GM23338 (cell line): ENCODE results near the gene ARFGEF2. TPM values are rescaled to one million over a fixed set of nuclear protein-coding genes. Genes with fewer than 3 reads are reported as not detected.

ENCODE experiments used
- ATAC-seq: fragments of 200-7000 bp; cut with Tn5 transposase; 3 replicates; pipeline ENCODE4 v1.9.1; 2020
- DNase-seq: peaks from one replicate; pipeline ENCODE4 v3.0.0-alpha.2; 2015; ENCODE audit warnings: low spot score
- H2AFZ ChIP-seq: fragments of 200-600 bp; sonication (generic); 2 replicates; pipeline ENCODE4 v1.8.0; 2016; ENCODE audit warnings: antibody characterized with exemption, mild to moderate bottlenecking, moderate library complexity
- H3F3A ChIP-seq: fragments of 200-600 bp; sonication (generic); replicated peaks from 2 replicates; pipeline ENCODE4 v1.8.0; 2017; ENCODE audit warnings: antibody characterized with exemption, mixed run types, low read depth
- H3K27ac ChIP-seq: fragments of 200-600 bp; sonication (generic); 2 replicates; pipeline ENCODE4 v1.6.1; 2016; ENCODE audit warnings: low read depth
- H3K27me3 ChIP-seq: fragments of 200-600 bp; sonication (generic); 2 replicates; pipeline ENCODE4 v1.8.0; 2016; ENCODE audit warnings: mild to moderate bottlenecking, mixed run types, moderate library complexity; ENCODE audit not compliant: insufficient read depth
- H3K36me3 ChIP-seq: fragments of 200-600 bp; sonication (generic); 2 replicates; pipeline ENCODE4 v1.8.0; 2016; ENCODE audit warnings: mild to moderate bottlenecking; ENCODE audit not compliant: insufficient read depth
- H3K4me1 ChIP-seq: fragments of 200-600 bp; sonication (generic); 2 replicates; pipeline ENCODE4 v1.8.0; 2016; ENCODE audit warnings: mild to moderate bottlenecking, moderate library complexity; ENCODE audit not compliant: insufficient read depth
- H3K4me2 ChIP-seq: fragments of 200-600 bp; sonication (generic); 2 replicates; pipeline ENCODE4 v1.7.1; 2017; ENCODE audit warnings: mixed run types
- H3K4me3 ChIP-seq: fragments of 200-600 bp; sonication (generic); 2 replicates; pipeline ENCODE4 v1.6.1; 2016; ENCODE audit warnings: mixed run types
- H3K79me2 ChIP-seq: fragments of 200-600 bp; sonication (generic); replicated peaks from 2 replicates; pipeline ENCODE4 v1.8.0; 2017; ENCODE audit warnings: mild to moderate bottlenecking; ENCODE audit not compliant: insufficient read depth
- H3K9me2 ChIP-seq: fragments of 200-600 bp; sonication (generic); 2 replicates; pipeline ENCODE4 v1.8.0; 2017; ENCODE audit not compliant: insufficient read depth
- H4K20me1 ChIP-seq: fragments of 200-600 bp; sonication (generic); replicated peaks from 2 replicates; pipeline ENCODE4 v1.8.0; 2017; ENCODE audit warnings: mild to moderate bottlenecking; ENCODE audit not compliant: insufficient read depth
- H3K27ac Mint-ChIP-seq: 2 replicates; pipeline ENCODE4 v1.8.0; 2020; ENCODE audit warnings: inconsistent platforms, mild to moderate bottlenecking, moderate library complexity, mixed read lengths
- H3K27me3 Mint-ChIP-seq: 3 replicates; pipeline ENCODE4 v1.8.0; 2022; ENCODE audit warnings: low read depth, mild to moderate bottlenecking, moderate library complexity, mixed read lengths, inconsistent platforms; ENCODE audit not compliant: insufficient read depth, poor library complexity
- H3K36me3 Mint-ChIP-seq: 3 replicates; pipeline ENCODE4 v1.8.0; 2021; ENCODE audit warnings: low read depth, mild to moderate bottlenecking, inconsistent platforms, moderate library complexity, mixed read lengths
- H3K4me1 Mint-ChIP-seq: 3 replicates; pipeline ENCODE4 v1.8.0; 2020; ENCODE audit warnings: mild to moderate bottlenecking, inconsistent platforms, mixed read lengths
- H3K4me3 Mint-ChIP-seq: 3 replicates; pipeline ENCODE4 v1.8.0; 2021; ENCODE audit warnings: moderate library complexity, mild to moderate bottlenecking, inconsistent platforms, mixed read lengths
- H3K9me3 Mint-ChIP-seq: 3 replicates; pipeline ENCODE4 v1.8.0; 2020; ENCODE audit warnings: moderate library complexity, mild to moderate bottlenecking, inconsistent platforms, mixed read lengths
- CREB1 ChIP-seq: fragments of 250-450 bp; sonication (Bioruptor Pico); IDR thresholded peaks from 2 replicates; pipeline ENCODE4 v1.5.0; 2020; ENCODE audit warnings: low read depth, mild to moderate bottlenecking, moderate library complexity
- EZH2phosphoT487 ChIP-seq: fragments of 200-600 bp; sonication (generic); IDR thresholded peaks from one replicate; pipeline ENCODE4 v1.8.1; 2018; ENCODE audit warnings: antibody characterized with exemption; ENCODE audit not compliant: unreplicated experiment
- JUNB ChIP-seq: IDR thresholded peaks from one replicate; pipeline ENCODE4 v1.6.1; 2016; ENCODE audit warnings: antibody characterized with exemption; ENCODE audit not compliant: unreplicated experiment
- NANOG ChIP-seq: IDR thresholded peaks from 2 replicates; pipeline ENCODE4 v1.6.1; 2016; ENCODE audit warnings: antibody characterized with exemption, borderline replicate concordance
- POLR2AphosphoS5 ChIP-seq: IDR thresholded peaks from 2 replicates; pipeline ENCODE4 v1.6.1; 2016; ENCODE audit warnings: antibody characterized with exemption, low read depth
- REST ChIP-seq: IDR thresholded peaks from one replicate; pipeline ENCODE4 v1.6.1; 2018; ENCODE audit warnings: antibody characterized with exemption; ENCODE audit not compliant: unreplicated experiment
- ZNF114 ChIP-seq: fragments of 250-450 bp; sonication (Bioruptor Pico); IDR thresholded peaks from 2 replicates; pipeline ENCODE4 v1.5.0; 2020; ENCODE audit warnings: mild to moderate bottlenecking, moderate library complexity
- ZNF331 ChIP-seq: fragments of 250-450 bp; sonication (Bioruptor Pico); IDR thresholded peaks from 2 replicates; pipeline ENCODE4 v1.5.0; 2020; ENCODE audit warnings: low read depth, mild to moderate bottlenecking, moderate library complexity
- polyA plus RNA-seq: library from polyadenylated mRNA; unstranded; fragments of >200 nt; fragmentation: Nextera tagmentation; extraction: Ambion mirVana; gene quantifications from 2 replicates; pipeline ENCODE4 v1.2.1, GENCODE V29; 2016
- total RNA-seq: library from RNA; depleted of rRNA; stranded (reverse); fragments of >200 nt; shearing (Covaris generic); gene quantifications from 2 replicates; pipeline ENCODE4 v1.2.3, GENCODE V29; 2014
- TF ChIP-seq, protein P1 (sequence below): fragments of 250-450 bp; sonication (Bioruptor Pico); IDR thresholded peaks from 2 replicates; pipeline ENCODE4 v1.5.0; 2020; ENCODE audit warnings: mild to moderate bottlenecking, moderate library complexity
- TF ChIP-seq, protein P2 (sequence below): IDR thresholded peaks from 2 replicates; pipeline ENCODE4 v1.6.1; 2016; ENCODE audit warnings: antibody characterized with exemption

The ARFGEF2 gene
- total and polyA plus RNA-seq, 2 experiments from 2014 or later: 7.2 to 25.5 TPM

DNA sequence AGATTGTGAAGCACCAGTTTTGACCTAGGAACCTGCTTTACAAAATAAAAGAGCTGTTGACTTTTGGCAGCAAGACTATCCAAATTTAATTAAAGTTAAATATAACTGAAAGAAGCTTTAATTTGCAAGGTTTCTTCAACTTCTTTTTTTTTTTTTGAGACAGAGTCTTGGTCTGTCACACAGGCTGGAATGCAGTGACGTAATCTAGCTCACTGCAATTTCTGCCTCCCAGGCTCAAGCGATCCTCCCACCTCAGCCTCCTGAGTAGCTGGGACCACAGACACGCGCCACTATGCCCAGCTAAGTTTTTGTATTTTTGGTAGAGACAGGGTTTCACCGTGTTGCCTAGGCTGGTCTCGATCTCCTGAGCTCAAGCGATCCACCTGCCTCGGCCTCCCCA, 110.9 kb downstream of the ARFGEF2 start (continued):
- TF ChIP-seq, protein P1, sequence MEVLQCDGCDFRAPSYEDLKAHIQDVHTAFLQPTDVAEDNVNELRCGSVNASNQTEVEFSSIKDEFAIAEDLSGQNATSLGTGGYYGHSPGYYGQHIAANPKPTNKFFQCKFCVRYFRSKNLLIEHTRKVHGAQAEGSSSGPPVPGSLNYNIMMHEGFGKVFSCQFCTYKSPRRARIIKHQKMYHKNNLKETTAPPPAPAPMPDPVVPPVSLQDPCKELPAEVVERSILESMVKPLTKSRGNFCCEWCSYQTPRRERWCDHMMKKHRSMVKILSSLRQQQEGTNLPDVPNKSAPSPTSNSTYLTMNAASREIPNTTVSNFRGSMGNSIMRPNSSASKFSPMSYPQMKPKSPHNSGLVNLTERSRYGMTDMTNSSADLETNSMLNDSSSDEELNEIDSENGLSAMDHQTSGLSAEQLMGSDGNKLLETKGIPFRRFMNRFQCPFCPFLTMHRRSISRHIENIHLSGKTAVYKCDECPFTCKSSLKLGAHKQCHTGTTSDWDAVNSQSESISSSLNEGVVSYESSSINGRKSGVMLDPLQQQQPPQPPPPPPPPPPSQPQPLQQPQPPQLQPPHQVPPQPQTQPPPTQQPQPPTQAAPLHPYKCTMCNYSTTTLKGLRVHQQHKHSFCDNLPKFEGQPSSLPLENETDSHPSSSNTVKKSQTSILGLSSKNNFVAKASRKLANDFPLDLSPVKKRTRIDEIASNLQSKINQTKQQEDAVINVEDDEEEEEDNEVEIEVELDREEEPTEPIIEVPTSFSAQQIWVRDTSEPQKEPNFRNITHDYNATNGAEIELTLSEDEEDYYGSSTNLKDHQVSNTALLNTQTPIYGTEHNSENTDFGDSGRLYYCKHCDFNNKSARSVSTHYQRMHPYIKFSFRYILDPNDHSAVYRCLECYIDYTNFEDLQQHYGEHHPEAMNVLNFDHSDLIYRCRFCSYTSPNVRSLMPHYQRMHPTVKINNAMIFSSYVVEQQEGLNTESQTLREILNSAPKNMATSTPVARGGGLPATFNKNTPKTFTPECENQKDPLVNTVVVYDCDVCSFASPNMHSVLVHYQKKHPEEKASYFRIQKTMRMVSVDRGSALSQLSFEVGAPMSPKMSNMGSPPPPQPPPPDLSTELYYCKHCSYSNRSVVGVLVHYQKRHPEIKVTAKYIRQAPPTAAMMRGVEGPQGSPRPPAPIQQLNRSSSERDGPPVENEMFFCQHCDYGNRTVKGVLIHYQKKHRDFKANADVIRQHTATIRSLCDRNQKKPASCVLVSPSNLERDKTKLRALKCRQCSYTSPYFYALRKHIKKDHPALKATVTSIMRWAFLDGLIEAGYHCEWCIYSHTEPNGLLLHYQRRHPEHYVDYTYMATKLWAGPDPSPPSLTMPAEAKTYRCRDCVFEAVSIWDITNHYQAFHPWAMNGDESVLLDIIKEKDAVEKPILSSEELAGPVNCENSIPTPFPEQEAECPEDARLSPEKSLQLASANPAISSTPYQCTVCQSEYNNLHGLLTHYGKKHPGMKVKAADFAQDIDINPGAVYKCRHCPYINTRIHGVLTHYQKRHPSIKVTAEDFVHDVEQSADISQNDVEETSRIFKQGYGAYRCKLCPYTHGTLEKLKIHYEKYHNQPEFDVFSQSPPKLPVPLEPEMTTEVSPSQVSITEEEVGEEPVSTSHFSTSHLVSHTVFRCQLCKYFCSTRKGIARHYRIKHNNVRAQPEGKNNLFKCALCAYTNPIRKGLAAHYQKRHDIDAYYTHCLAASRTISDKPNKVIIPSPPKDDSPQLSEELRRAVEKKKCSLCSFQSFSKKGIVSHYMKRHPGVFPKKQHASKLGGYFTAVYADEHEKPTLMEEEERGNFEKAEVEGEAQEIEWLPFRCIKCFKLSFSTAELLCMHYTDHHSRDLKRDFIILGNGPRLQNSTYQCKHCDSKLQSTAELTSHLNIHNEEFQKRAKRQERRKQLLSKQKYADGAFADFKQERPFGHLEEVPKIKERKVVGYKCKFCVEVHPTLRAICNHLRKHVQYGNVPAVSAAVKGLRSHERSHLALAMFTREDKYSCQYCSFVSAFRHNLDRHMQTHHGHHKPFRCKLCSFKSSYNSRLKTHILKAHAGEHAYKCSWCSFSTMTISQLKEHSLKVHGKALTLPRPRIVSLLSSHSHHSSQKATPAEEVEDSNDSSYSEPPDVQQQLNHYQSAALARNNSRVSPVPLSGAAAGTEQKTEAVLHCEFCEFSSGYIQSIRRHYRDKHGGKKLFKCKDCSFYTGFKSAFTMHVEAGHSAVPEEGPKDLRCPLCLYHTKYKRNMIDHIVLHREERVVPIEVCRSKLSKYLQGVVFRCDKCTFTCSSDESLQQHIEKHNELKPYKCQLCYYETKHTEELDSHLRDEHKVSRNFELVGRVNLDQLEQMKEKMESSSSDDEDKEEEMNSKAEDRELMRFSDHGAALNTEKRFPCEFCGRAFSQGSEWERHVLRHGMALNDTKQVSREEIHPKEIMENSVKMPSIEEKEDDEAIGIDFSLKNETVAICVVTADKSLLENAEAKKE (CRISPR knock-in tag): no peak
- TF ChIP-seq ZNF331 (CRISPR knock-in tag): no peak
- TF ChIP-seq CREB1 (CRISPR knock-in tag): no peak
- TF ChIP-seq JUNB: no peak
- TF ChIP-seq, protein P2, sequence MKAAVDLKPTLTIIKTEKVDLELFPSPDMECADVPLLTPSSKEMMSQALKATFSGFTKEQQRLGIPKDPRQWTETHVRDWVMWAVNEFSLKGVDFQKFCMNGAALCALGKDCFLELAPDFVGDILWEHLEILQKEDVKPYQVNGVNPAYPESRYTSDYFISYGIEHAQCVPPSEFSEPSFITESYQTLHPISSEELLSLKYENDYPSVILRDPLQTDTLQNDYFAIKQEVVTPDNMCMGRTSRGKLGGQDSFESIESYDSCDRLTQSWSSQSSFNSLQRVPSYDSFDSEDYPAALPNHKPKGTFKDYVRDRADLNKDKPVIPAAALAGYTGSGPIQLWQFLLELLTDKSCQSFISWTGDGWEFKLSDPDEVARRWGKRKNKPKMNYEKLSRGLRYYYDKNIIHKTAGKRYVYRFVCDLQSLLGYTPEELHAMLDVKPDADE: no peak
- no peak for TF ChIP-seq NANOG
- no peak for TF ChIP-seq EZH2phosphoT487
- TF ChIP-seq POLR2AphosphoS5: no peak

- no peak overlapping the region for H3K4me3 ChIP-seq
- peaks cover 9% of the 10 kb centered on the region; the same call in 1 of the 2 replicates for H3K36me3 ChIP-seq
Measured at GRCh38 chr20:49034070-49034732, 112.7 kb downstream of the ARFGEF2 start.

More at GRCh38 chr20:49034070-49034732, 112.7 kb downstream of the ARFGEF2 start:
- no peaks in the 10 kb centered on the region for H3K27me3 Mint-ChIP-seq
- no peaks in the 10 kb centered on the region for H3K9me3 Mint-ChIP-seq
- H3K9me2 ChIP-seq: no peaks in the 10 kb centered on the region
- no peaks in the 10 kb centered on the region for H3K79me2 ChIP-seq
- H3K4me1 ChIP-seq: peaks cover 11% of the 10 kb centered on the region
- H3F3A ChIP-seq: no peaks in the 10 kb centered on the region; the same call in 1 of the 2 replicates
- H3K27ac ChIP-seq: no peak overlapping the region; the same call in 1 of the 2 replicates
- H3K4me3 Mint-ChIP-seq: no peak overlapping the region
- TF ChIP-seq REST (no peak), POLR2AphosphoS5 (no peak), ZNF114 (CRISPR knock-in tag) (no peak)
- peaks cover 4% of the 10 kb centered on the region; the same call in 1 of the 2 replicates for H4K20me1 ChIP-seq
- DNase-seq: no peak
- no peak for ATAC-seq
- H2AFZ ChIP-seq: no peak overlapping the region
- H3K36me3 Mint-ChIP-seq: peaks cover 17% of the 10 kb centered on the region
- H3K4me1 Mint-ChIP-seq: peaks cover 8% of the 10 kb centered on the region; the same call in 2 of the 3 replicates
- no peak overlapping the region for H3K4me2 ChIP-seq
- H3K27me3 ChIP-seq: no peaks in the 10 kb centered on the region
- H3K27ac Mint-ChIP-seq: no peak overlapping the region
